Neural cell (in vitro differentiated cells): ENCODE results near the gene TAS2R1. TPM values are rescaled to one million over a fixed set of nuclear protein-coding genes. Genes with fewer than 3 reads are reported as not detected.

Source experiments
- H2AFZ ChIP-seq: fragments of 200-600, 300-800 bp; sonication (generic), shearing (Covaris generic); 2 replicates; pipeline ENCODE4 v1.6.0; 2014; ENCODE audit warnings: low read depth, mild to moderate bottlenecking, antibody characterized with exemption, low read length, moderate library complexity
- H3F3A ChIP-seq: fragments of 200-600 bp; shearing (Covaris generic); 2 replicates; pipeline ENCODE4 v1.6.1; 2016; ENCODE audit warnings: mild to moderate bottlenecking, moderate library complexity, mixed read lengths, antibody characterized with exemption, low read length; ENCODE audit not compliant: insufficient read depth, poor library complexity, severe bottlenecking
- H3K27ac ChIP-seq: fragments of 200-600, 300-800 bp; sonication (generic), shearing (Covaris generic); 2 replicates; pipeline ENCODE4 v1.5.1; 2014; ENCODE audit warnings: mild to moderate bottlenecking, low read length, moderate library complexity
- H3K27me3 ChIP-seq: fragments of 300-800, 200-600 bp; sonication (generic), shearing (Covaris generic); 2 replicates; pipeline ENCODE4 v1.6.0; 2014; ENCODE audit warnings: mild to moderate bottlenecking, low read depth, low read length, moderate library complexity; ENCODE audit not compliant: insufficient read depth
- H3K36me3 ChIP-seq: fragments of 300-800, 200-600 bp; sonication (generic), shearing (Covaris generic); 2 replicates; pipeline ENCODE4 v1.5.1; 2014; ENCODE audit warnings: mild to moderate bottlenecking, antibody characterized with exemption, low read length, moderate library complexity; ENCODE audit not compliant: insufficient read depth
- H3K4me2 ChIP-seq: fragments of 300-800, 200-600 bp; sonication (generic), shearing (Covaris generic); 2 replicates; pipeline ENCODE4 v1.6.0; 2014; ENCODE audit warnings: mild to moderate bottlenecking, low read length
- H3K4me3 ChIP-seq: fragments of 300-800, 200-600 bp; sonication (generic), shearing (Covaris generic); 2 replicates; pipeline ENCODE4 v1.5.1; 2014; ENCODE audit warnings: mild to moderate bottlenecking, low read length, moderate library complexity
- H3K79me2 ChIP-seq: fragments of 200-600 bp; shearing (Covaris generic); replicated peaks from 2 replicates; pipeline ENCODE4 v1.6.0; 2014; ENCODE audit warnings: mild to moderate bottlenecking, low read length, moderate library complexity; ENCODE audit not compliant: insufficient read depth
- H3K9ac ChIP-seq: fragments of 300-800, 200-600 bp; sonication (generic), shearing (Covaris generic); 2 replicates; pipeline ENCODE4 v1.6.1; 2016; ENCODE audit warnings: mild to moderate bottlenecking, low read length, mixed read lengths
- H3K9me2 ChIP-seq: fragments of 200-600 bp; shearing (Covaris generic); 2 replicates; pipeline ENCODE4 v1.6.1; 2016; ENCODE audit warnings: mild to moderate bottlenecking, low read length, mixed read lengths; ENCODE audit not compliant: insufficient read depth
- H3K9me3 ChIP-seq: fragments of 200-600, 300-800 bp; sonication (generic), shearing (Covaris generic); 2 replicates; pipeline ENCODE4 v1.6.1; 2016; ENCODE audit warnings: mild to moderate bottlenecking, mixed run types, low read length, moderate library complexity, mixed read lengths
- H4K20me1 ChIP-seq: fragments of 200-600 bp; shearing (Covaris generic); 2 replicates; pipeline ENCODE4 v1.6.1; 2016; ENCODE audit warnings: mild to moderate bottlenecking, mixed run types; ENCODE audit not compliant: insufficient read depth
- CTCF ChIP-seq: fragments of 450-650 bp; IDR thresholded peaks from 2 replicates; pipeline ENCODE4 v1.5.1; 2014; ENCODE audit warnings: antibody characterized with exemption, mild to moderate bottlenecking, moderate library complexity; ENCODE audit not compliant: poor library complexity, severe bottlenecking
- EP300 ChIP-seq: fragments of 450-650 bp; conservative IDR thresholded peaks from 2 replicates; pipeline ENCODE4 v1.6.1; 2014; ENCODE audit warnings: antibody characterized with exemption, mild to moderate bottlenecking, moderate library complexity; ENCODE audit not compliant: poor library complexity, severe bottlenecking
- EZH2 ChIP-seq: fragments of 200-600, 300-800 bp; shearing (Covaris generic), sonication (generic); IDR thresholded peaks from 2 replicates; pipeline ENCODE4 v1.6.1; 2014; ENCODE audit warnings: antibody characterized with exemption, low read length, borderline replicate concordance, mild to moderate bottlenecking; ENCODE audit not compliant: insufficient read depth, poor library complexity, severe bottlenecking
- MXI1 ChIP-seq: fragments of 450-650 bp; conservative IDR thresholded peaks from 2 replicates; pipeline ENCODE4 v1.6.1; 2014; ENCODE audit warnings: antibody characterized with exemption, mild to moderate bottlenecking; ENCODE audit not compliant: poor library complexity, severe bottlenecking
- POLR2AphosphoS5 ChIP-seq: IDR thresholded peaks from 2 replicates; pipeline ENCODE4 v1.6.1; 2012
- RAD21 ChIP-seq: fragments of 450-650 bp; conservative IDR thresholded peaks from 2 replicates; pipeline ENCODE4 v1.6.1; 2014; ENCODE audit warnings: antibody characterized with exemption, mild to moderate bottlenecking, moderate library complexity
- REST ChIP-seq: IDR thresholded peaks from 2 replicates; pipeline ENCODE4 v1.6.1; 2012; ENCODE audit warnings: borderline replicate concordance
- SMC3 ChIP-seq: fragments of 450-650 bp; conservative IDR thresholded peaks from 2 replicates; pipeline ENCODE4 v1.6.1; 2014; ENCODE audit warnings: antibody characterized with exemption, mild to moderate bottlenecking, moderate library complexity; ENCODE audit not compliant: poor library complexity
- TAF1 ChIP-seq: IDR thresholded peaks from 2 replicates; pipeline ENCODE4 v1.6.1; 2012; ENCODE audit warnings: low read depth
- polyA plus RNA-seq: library from polyadenylated mRNA; depleted of rRNA; stranded (reverse); fragments of >200 nt; gene quantifications from 2 replicates; pipeline ENCODE4 v1.2.3, GENCODE V29; 2014

TAS2R1 gene
- polyA plus RNA-seq, 1 donor from 2014 or later = 0.41 TPM

GRCh38 chr5:9604416-9604815, 25.7 kb downstream of the TAS2R1 start:
- Histone ChIP-seq H3K9me3 (no peaks in the 10 kb centered on the region), H3K27ac (no peak overlapping the region), H2AFZ (no peak overlapping the region), H4K20me1 (no peaks in the 10 kb centered on the region), H3K4me3 (no peak overlapping the region), H3K4me2 (no peak overlapping the region), H3F3A (no peaks in the 10 kb centered on the region), H3K36me3 (no peaks in the 10 kb centered on the region), H3K27me3 (no peaks in the 10 kb centered on the region), H3K9me2 (no peaks in the 10 kb centered on the region), H3K9ac (no peak overlapping the region), H3K79me2 (no peaks in the 10 kb centered on the region)
- TF ChIP-seq POLR2AphosphoS5 (no peak), RAD21 (no peak), SMC3 (no peak), CTCF (no peak), REST (no peak), EP300 (no peak), EZH2 (no peak), TAF1 (no peak), MXI1 (no peak)

GRCh38 chr5:9601055-9601739, 29.0 kb downstream of the TAS2R1 start:
- Histone ChIP-seq H3K4me2 (no peak overlapping the region), H3K27me3 (no peaks in the 10 kb centered on the region), H3K4me3 (no peak overlapping the region), H2AFZ (no peak overlapping the region), H3K36me3 (no peaks in the 10 kb centered on the region), H3K9me3 (no peaks in the 10 kb centered on the region), H3K9ac (no peak overlapping the region), H3K9me2 (no peaks in the 10 kb centered on the region), H4K20me1 (no peaks in the 10 kb centered on the region), H3K27ac (no peak overlapping the region), H3K79me2 (no peaks in the 10 kb centered on the region), H3F3A (no peaks in the 10 kb centered on the region)
- TF ChIP-seq CTCF = no peak
